WTC11 (cell line): ENCODE data around the gene TMPRSS3.

ENCODE experiments used
- CTCF ChIP-seq: fragments of 200-600 bp; IDR thresholded peaks from 2 replicates; pipeline ENCODE4 v1.8.0; 2022; ENCODE audit warnings: antibody characterized with exemption
- ETV6 ChIP-seq: sonication (generic); formaldehyde crosslinking; IDR thresholded peaks from 2 replicates; pipeline ENCODE4 v1.8.1; 2022; ENCODE audit warnings: mild to moderate bottlenecking, missing genetic modification reagents
- JUN ChIP-seq: sonication (generic); formaldehyde crosslinking; IDR thresholded peaks from 2 replicates; pipeline ENCODE4 v1.8.0; 2023; ENCODE audit warnings: mild to moderate bottlenecking, missing genetic modification reagents
- MYBL2 ChIP-seq: sonication (generic); formaldehyde crosslinking; IDR thresholded peaks from 2 replicates; pipeline ENCODE4 v1.8.1; 2023; ENCODE audit warnings: mild to moderate bottlenecking, moderate library complexity, missing genetic modification reagents
- PRRX2 ChIP-seq: fragments of 250-450 bp; sonication (Bioruptor Pico); IDR thresholded peaks from 2 replicates; pipeline ENCODE4 v1.8.0; 2021; ENCODE audit warnings: mild to moderate bottlenecking
- RELA ChIP-seq: sonication (generic); formaldehyde crosslinking; IDR thresholded peaks from 2 replicates; pipeline ENCODE4 v1.8.1; 2022; ENCODE audit warnings: missing genetic modification reagents, mild to moderate bottlenecking, borderline replicate concordance
- SMAD3 ChIP-seq: sonication (generic); formaldehyde crosslinking; IDR thresholded peaks from 2 replicates; pipeline ENCODE4 v1.8.0; 2022; ENCODE audit warnings: missing genetic modification reagents, mild to moderate bottlenecking, borderline replicate concordance
- USF1 ChIP-seq: sonication (generic); formaldehyde crosslinking; IDR thresholded peaks from 2 replicates; pipeline ENCODE4 v1.8.0; 2022; ENCODE audit warnings: mild to moderate bottlenecking, missing genetic modification reagents
- ZNF232 ChIP-seq: sonication (generic); formaldehyde crosslinking; IDR thresholded peaks from 2 replicates; pipeline ENCODE4 v1.8.0; 2022; ENCODE audit warnings: mild to moderate bottlenecking, missing genetic modification reagents
- ZNF263 ChIP-seq: sonication (generic); formaldehyde crosslinking; IDR thresholded peaks from 2 replicates; pipeline ENCODE4 v1.8.1; 2022; ENCODE audit warnings: low read depth, mild to moderate bottlenecking, moderate library complexity, missing genetic modification reagents
- TF ChIP-seq, protein P1 (sequence below): sonication (generic); formaldehyde crosslinking; IDR thresholded peaks from 2 replicates; pipeline ENCODE4 v1.8.1; 2023; ENCODE audit warnings: mild to moderate bottlenecking, missing genetic modification reagents, moderate library complexity
- TF ChIP-seq, protein P2 (sequence below): sonication (generic); formaldehyde crosslinking; IDR thresholded peaks from 2 replicates; pipeline ENCODE4 v1.8.0; 2022; ENCODE audit warnings: mild to moderate bottlenecking, missing genetic modification reagents
- TF ChIP-seq, protein P3 (sequence below): sonication (generic); formaldehyde crosslinking; IDR thresholded peaks from 2 replicates; pipeline ENCODE4 v1.8.0; 2022; ENCODE audit warnings: mild to moderate bottlenecking, missing genetic modification reagents

GRCh38 chr21:42338729-42339715, 56.8 kb downstream of the TMPRSS3 start:
- TF ChIP-seq ZNF263 (no peak), USF1 (no peak), ZNF232 (CRISPR knock-in tag) (no peak), MYBL2 (CRISPR knock-in tag) (no peak), CTCF (no peak), JUN (CRISPR knock-in tag) (no peak), SMAD3 (CRISPR knock-in tag) (no peak), RELA (no peak), ETV6 (CRISPR knock-in tag) (no peak), PRRX2 (no peak)
- TF ChIP-seq, protein P1, sequence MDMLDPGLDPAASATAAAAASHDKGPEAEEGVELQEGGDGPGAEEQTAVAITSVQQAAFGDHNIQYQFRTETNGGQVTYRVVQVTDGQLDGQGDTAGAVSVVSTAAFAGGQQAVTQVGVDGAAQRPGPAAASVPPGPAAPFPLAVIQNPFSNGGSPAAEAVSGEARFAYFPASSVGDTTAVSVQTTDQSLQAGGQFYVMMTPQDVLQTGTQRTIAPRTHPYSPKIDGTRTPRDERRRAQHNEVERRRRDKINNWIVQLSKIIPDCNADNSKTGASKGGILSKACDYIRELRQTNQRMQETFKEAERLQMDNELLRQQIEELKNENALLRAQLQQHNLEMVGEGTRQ (CRISPR knock-in tag): no peak
- TF ChIP-seq, protein P2, sequence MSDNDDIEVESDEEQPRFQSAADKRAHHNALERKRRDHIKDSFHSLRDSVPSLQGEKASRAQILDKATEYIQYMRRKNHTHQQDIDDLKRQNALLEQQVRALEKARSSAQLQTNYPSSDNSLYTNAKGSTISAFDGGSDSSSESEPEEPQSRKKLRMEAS (CRISPR knock-in tag): no peak
- TF ChIP-seq, protein P3, sequence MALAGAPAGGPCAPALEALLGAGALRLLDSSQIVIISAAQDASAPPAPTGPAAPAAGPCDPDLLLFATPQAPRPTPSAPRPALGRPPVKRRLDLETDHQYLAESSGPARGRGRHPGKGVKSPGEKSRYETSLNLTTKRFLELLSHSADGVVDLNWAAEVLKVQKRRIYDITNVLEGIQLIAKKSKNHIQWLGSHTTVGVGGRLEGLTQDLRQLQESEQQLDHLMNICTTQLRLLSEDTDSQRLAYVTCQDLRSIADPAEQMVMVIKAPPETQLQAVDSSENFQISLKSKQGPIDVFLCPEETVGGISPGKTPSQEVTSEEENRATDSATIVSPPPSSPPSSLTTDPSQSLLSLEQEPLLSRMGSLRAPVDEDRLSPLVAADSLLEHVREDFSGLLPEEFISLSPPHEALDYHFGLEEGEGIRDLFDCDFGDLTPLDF (CRISPR knock-in tag): no peak
